ENCODE measurements around the gene PTPN21.

DNA sequence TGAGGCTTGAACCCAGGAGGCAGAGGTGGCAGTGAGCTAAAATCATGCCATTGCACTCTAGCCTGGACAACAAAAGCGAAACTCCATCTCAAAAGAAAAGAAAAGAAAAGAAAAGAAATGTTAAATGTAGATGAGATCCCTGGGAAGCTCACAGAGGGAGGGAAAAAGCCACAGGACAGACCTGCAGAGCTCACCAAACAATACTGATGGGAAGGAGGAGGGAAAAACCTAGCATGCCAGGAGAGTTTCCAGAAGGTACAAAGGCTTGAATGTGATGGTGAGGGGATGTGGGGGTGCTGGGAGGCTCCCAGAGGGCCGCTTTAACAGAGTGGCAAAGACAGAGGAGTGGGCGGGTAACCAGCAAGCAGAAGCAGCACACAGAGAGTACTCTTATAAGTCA is 72.3 kb downstream of the PTPN21 start:
- TF ChIP-seq, protein P1, sequence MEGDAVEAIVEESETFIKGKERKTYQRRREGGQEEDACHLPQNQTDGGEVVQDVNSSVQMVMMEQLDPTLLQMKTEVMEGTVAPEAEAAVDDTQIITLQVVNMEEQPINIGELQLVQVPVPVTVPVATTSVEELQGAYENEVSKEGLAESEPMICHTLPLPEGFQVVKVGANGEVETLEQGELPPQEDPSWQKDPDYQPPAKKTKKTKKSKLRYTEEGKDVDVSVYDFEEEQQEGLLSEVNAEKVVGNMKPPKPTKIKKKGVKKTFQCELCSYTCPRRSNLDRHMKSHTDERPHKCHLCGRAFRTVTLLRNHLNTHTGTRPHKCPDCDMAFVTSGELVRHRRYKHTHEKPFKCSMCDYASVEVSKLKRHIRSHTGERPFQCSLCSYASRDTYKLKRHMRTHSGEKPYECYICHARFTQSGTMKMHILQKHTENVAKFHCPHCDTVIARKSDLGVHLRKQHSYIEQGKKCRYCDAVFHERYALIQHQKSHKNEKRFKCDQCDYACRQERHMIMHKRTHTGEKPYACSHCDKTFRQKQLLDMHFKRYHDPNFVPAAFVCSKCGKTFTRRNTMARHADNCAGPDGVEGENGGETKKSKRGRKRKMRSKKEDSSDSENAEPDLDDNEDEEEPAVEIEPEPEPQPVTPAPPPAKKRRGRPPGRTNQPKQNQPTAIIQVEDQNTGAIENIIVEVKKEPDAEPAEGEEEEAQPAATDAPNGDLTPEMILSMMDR (IDR thresholded peaks at IDR 0.05) = no peak
- TF ChIP-seq FOXS1 (CRISPR knock-in tag; IDR thresholded peaks at IDR 0.05) = no peak
- TF ChIP-seq, protein P2, sequence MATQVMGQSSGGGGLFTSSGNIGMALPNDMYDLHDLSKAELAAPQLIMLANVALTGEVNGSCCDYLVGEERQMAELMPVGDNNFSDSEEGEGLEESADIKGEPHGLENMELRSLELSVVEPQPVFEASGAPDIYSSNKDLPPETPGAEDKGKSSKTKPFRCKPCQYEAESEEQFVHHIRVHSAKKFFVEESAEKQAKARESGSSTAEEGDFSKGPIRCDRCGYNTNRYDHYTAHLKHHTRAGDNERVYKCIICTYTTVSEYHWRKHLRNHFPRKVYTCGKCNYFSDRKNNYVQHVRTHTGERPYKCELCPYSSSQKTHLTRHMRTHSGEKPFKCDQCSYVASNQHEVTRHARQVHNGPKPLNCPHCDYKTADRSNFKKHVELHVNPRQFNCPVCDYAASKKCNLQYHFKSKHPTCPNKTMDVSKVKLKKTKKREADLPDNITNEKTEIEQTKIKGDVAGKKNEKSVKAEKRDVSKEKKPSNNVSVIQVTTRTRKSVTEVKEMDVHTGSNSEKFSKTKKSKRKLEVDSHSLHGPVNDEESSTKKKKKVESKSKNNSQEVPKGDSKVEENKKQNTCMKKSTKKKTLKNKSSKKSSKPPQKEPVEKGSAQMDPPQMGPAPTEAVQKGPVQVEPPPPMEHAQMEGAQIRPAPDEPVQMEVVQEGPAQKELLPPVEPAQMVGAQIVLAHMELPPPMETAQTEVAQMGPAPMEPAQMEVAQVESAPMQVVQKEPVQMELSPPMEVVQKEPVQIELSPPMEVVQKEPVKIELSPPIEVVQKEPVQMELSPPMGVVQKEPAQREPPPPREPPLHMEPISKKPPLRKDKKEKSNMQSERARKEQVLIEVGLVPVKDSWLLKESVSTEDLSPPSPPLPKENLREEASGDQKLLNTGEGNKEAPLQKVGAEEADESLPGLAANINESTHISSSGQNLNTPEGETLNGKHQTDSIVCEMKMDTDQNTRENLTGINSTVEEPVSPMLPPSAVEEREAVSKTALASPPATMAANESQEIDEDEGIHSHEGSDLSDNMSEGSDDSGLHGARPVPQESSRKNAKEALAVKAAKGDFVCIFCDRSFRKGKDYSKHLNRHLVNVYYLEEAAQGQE (IDR thresholded peaks at IDR 0.05) = no peak
